NCI-H2107 (cell line): ENCODE results near the gene EWSR1.
"Not testable (repeated sequence)": the region's sequence is repeated elsewhere in the genome, so short reads cannot be mapped to it uniquely, and the experiment has no call there.

Experiments
- DNase-seq: peaks from one replicate; lab custom pipeline; 2025; lab: John Stamatoyannopoulos, UW

Gene EWSR1

GRCh38 chr22:29267858-29268510, at the start of gene EWSR1, which contains the start of gene RHBDD3:
Gene EWSR1, plus strand, starts transcription at chr22:29268268. Its CDS starts 69 bp downstream, at chr22:29268337.
Gene RHBDD3, minus strand, starts transcription at chr22:29267981. Its CDS starts 2,355 bp downstream, at chr22:29265626.
- peak; percentile 71 for DNase-seq

GRCh38 chr22:29218758-29219408, 49.2 kb upstream of the EWSR1 start:
- DNase-seq, result no peak

GRCh38 chr22:29219409-29219782, 48.7 kb upstream of the EWSR1 start:
- not testable (repeated sequence) for DNase-seq

GRCh38 chr22:29219881-29220670, 48.0 kb upstream of the EWSR1 start:
- no peak for DNase-seq

GRCh38 chr22:29224121-29224858, 43.8 kb upstream of the EWSR1 start:
- no peak for DNase-seq

GRCh38 chr22:29224859-29225410, 43.1 kb upstream of the EWSR1 start:
- no peak for DNase-seq

GRCh38 chr22:29225422-29226090, 42.5 kb upstream of the EWSR1 start:
- no peak for DNase-seq

- no peak for DNase-seq
These were observed 41.6 kb upstream of the EWSR1 start for GRCh38 chr22:29226351-29226981.

- no peak for DNase-seq
These were observed 36.8 kb upstream of the EWSR1 start for GRCh38 chr22:29230972-29231875.

- DNase-seq, result no peak
These were observed 35.8 kb upstream of the EWSR1 start for GRCh38 chr22:29231971-29232959.

- DNase-seq, result no peak
These were observed 34.7 kb upstream of the EWSR1 start for GRCh38 chr22:29233277-29233877.

- DNase-seq, result not testable (repeated sequence)
These were observed 27.6 kb upstream of the EWSR1 start for GRCh38 chr22:29240481-29240880.

GRCh38 chr22:29243874-29244446, 24.1 kb upstream of the EWSR1 start:
- DNase-seq, result no peak

- no peak for DNase-seq
These were observed 23.1 kb upstream of the EWSR1 start for GRCh38 chr22:29244785-29245625.

GRCh38 chr22:29245626-29246385, 22.3 kb upstream of the EWSR1 start:
- peak; percentile 15 for DNase-seq

GRCh38 chr22:29247891-29248290, 20.2 kb upstream of the EWSR1 start:
- not testable (repeated sequence) for DNase-seq
